ENCODE results near the gene PSORS1C2.

PSORS1C2 gene

DNA sequence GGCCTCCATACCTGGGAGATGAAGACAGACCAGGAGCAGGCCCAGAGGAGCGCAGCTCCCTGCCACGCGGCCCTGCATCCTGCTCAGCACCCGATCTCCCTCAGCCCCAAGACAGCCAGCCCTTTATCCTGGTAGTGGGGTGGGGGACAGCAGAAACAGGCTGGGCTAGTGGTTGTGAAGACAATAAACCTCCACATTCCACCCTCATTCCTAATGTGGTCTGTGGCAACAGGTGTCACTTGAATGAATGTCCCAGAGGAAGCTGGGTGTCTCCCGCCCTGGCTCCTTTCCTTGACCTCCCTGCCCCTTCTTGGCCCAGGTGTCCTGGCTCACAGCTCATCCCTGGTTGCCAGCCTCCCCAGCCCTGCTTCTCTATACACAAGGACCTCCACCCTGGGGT is 26.4 kb downstream of the PSORS1C2 start, which contains the start of gene C6orf15:
Gene C6orf15 (minus strand): TSS at position 98 of the 400 bp plus-strand sequence. CDS start 20 bp downstream, at position 78.
- no peak for DNase-seq

DNA sequence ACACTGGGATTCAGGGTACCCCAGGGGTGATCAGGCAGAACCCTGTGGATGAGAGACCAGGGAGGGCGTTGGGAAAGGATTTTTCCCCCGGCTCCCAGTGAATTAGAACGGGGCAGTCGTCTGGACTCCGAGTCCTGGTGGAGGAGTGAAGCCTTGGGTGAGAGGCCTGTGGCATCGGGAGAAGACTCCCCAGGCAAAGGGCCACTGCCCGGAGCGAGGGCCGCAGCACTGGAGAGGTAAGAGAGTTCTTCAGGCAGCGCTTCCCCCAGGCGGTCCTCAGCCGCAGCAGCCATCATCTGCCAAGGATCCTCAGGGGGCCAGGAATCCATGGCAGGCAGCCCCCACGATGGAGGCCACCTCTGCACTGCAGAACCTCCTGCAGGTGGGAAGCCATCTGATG is 27.2 kb downstream of the PSORS1C2 start:
- DNase-seq = no peak

DNA sequence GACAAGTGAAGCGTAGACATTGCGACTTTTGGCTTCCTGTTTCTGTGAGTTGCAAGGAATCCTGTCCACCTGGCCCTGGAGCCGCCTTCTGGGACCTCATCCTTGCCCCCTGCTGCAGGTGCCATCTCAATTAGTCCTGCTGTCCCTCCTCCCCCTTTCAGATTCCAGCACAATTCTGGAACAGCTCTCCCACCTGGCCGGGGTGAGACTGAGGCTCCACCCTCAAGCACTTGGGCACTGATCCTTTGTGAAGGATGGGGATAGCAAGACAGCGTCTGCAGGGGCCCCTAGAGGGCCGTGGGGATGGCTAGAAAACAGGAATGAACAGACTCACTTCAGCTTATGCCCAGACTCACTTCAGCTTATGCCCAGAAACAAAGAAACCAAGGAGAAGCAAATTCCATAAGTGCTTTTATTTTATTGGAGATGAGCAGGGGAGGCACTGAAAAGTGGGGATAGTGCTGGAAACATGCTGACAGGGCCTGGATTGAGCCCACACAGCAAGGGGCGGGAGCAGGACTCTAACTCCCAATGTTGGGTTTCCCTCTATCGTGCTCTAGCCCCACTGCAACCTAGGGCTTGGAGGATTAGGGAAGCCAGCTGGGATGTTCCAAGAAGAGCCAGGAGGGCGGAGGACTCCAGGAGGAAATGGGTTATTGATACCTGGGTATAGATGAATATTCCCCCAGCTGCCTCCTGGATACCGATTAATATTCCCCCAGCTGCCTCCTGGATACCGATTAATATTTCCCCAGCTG is 27.9 kb downstream of the PSORS1C2 start:
- DNase-seq = no peak

DNA sequence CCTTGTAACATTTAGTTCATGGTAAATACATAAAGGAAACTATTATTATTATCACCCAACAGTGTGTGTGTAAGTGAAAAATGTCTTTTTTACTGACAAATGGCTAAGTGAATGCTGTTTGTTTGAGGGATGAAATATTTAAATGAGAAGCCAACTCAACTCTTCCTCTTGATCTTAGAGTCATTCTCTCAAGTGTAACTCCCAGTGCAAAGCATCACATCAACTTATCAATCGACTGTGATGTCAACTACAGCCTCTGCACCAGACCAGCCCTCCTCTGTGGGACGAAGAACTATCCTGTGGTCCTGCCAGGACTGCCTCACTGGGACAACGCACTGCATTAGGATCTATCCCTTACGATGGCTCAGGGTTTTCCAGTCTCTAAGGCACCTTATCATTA is 31.8 kb downstream of the PSORS1C2 start:
- DNase-seq = no peak

DNA sequence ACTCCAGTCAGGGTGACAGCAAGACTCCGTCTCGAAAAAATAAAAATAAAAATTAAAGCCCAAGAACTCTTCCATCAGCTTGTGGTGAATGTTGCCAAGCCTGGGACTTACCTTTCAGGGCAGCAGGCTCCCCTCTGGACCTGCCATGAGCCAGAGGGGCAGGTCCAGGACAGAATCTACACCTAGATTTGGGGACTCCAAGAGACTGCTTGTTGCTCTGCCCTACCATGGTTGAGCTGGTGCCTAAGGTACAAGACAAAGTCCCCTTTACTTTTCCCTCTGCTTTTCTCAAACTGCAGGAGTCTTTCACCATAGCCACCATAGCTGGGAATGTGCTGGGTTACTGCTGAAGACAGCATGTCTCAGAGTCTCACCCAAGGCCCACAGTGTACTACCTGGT is 35.7 kb downstream of the PSORS1C2 start:
- no peak for DNase-seq

GRCh38 chr6:31098449-31098938 is 40.4 kb downstream of the PSORS1C2 start:
- DNase-seq = no peak

DNA sequence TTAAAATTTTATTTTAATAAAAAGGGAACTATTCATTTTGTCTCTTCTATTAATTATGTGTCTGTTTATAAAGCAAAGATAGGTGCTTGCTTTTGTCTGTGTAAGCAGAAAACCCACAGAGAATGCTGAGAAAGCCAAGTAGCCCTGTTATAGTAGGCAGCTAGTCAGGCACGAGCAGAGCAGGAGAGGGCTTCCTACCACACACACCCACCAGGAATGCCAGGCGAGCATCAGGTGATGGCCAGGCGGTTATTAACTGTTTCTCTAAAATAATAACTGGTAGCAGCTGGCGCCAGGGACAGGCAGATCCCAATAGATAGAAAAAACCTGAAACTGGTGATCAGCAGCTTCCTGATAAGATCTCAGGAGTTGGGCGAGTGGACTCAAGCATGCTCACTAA is 42.2 kb downstream of the PSORS1C2 start:
- no peak for DNase-seq

DNA sequence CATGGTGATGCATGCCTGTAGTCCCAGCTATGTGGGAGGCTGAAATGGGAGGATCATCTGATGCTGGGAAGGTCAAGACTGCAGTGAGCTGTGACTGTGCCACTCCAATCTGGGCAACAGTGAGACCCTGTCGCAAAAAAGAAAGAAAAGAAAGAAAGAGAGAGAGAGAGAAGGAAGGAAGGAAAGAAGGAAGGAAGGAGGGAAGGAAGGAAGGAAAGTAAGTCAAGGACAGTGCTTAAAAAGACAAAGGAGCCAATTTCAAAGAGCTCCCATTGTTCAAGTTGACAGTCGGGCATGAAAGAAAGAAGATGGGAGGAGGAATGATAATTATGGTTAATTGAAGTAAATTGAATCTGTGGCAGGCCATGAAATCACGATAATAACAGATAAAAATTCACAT is 42.7 kb downstream of the PSORS1C2 start:
- DNase-seq = no peak

- DNase-seq = peak in 3 of 4 experiments; percentile 27 to 44 (median 33)
These were observed 44.4 kb downstream of the PSORS1C2 start for GRCh38 chr6:31094389-31094881.

GRCh38 chr6:31092769-31093505 is 45.9 kb downstream of the PSORS1C2 start:
- DNase-seq = no peak

DNA sequence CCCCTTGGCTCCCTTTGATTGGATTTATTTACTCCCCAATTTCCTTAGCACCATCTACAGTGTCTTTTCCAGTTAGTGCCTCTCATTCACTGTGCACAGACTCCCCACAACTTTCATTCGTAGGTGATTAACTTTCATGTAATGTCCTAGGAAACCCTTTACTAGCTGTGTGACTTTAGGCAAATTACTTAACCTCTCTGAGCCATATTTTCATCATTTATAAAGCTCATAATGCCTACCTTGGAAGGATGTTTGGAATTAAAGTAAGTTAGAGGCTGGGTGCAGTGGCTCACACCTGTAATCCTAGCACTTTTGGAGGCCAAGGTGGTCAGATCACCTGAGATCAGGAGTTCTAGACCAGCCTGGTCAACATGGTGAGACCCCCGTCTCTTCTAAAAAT is 46.6 kb downstream of the PSORS1C2 start:
- DNase-seq = no peak

- no peak for DNase-seq
These were observed 47.2 kb downstream of the PSORS1C2 start for GRCh38 chr6:31091680-31092079.

GRCh38 chr6:31090973-31091364 is 47.9 kb downstream of the PSORS1C2 start:
- DNase-seq = no peak

- no peak for DNase-seq
These were observed 48.4 kb downstream of the PSORS1C2 start for GRCh38 chr6:31090275-31090972.

All from suppressor macrophage (primary cell).